Lower leg skin (tissue), 4 donors: ENCODE results near the gene KNOP1. TPM values are rescaled to one million over a fixed set of nuclear protein-coding genes. Genes with fewer than 3 reads are reported as not detected.

Experiments used
- DNase-seq, 2 donors: peaks; one replicate each; pipeline ENCODE4 v3.0.0-alpha.2; 2019; ENCODE audit warnings: low spot score in 2 of 2
- H3K4me3 ChIP-seq: fragments of 200-600 bp; sonication (generic); 2 replicates; pipeline ENCODE4 v1.5.1; 2017; ENCODE audit warnings: mild to moderate bottlenecking, low read depth; ENCODE audit not compliant: poor library complexity, severe bottlenecking
- POLR2A ChIP-seq, 2 donors: fragments of 450-650 bp; IDR thresholded peaks; one replicate each; pipeline ENCODE4 v1.6.1; 2016 to 2017; ENCODE audit warnings: antibody characterized with exemption in 2 of 2, mild to moderate bottlenecking in 1 of 2, moderate library complexity in 1 of 2
- WGBS, 2 donors: methylation state at CpG; one replicate each; pipeline ENCODE4 v1.1.5; 2018; 5-methylcytosine and 5-hydroxymethylcytosine counted together
- intact Hi-C: fragments of 100-400 bp; cut with DNase I; formaldehyde crosslinking; loops from one replicate; pipeline ENCODE4 v1.15.0; 2023; ENCODE audit warnings: low total_unique reads
- total RNA-seq, 4 donors: library from RNA; depleted of rRNA; stranded (reverse); fragments of >200 nt; gene quantifications; one replicate each; pipeline ENCODE4 v1.1.0, GENCODE V29; 2016
- TF ChIP-seq, protein P1 (sequence below), 3 donors: fragments of 450-650 bp; IDR thresholded peaks; one replicate each; pipeline ENCODE4 v1.5.1; 2016; ENCODE audit warnings: antibody characterized with exemption in 3 of 3, mild to moderate bottlenecking in 3 of 3, moderate library complexity in 2 of 3

The KNOP1 gene
- total RNA-seq, 4 donors from 2014 or later: 12.1 to 22.7 (median 15.0) TPM

DNA sequence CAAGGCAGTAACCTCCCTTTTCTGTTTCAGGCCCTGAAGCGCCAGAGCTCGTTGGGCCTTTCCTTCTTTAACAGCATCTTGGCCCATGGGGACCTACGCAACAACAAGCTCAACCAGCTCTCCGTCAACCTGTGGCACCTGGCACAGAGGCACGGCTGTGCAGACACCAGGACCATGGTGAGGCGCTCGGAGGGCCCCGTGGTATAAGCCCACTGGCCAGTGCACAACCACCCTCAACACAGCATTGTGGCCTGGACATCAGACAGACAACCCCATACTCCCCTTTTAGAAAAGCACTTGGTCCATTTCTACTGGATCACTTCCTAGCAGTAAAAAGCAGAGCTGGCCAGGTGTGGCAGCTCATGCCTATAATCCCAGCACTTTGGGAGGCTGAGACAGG is 18.6 kb downstream of the KNOP1 start:
- no peak overlapping the region for H3K4me3 ChIP-seq
- TF ChIP-seq, protein P1, sequence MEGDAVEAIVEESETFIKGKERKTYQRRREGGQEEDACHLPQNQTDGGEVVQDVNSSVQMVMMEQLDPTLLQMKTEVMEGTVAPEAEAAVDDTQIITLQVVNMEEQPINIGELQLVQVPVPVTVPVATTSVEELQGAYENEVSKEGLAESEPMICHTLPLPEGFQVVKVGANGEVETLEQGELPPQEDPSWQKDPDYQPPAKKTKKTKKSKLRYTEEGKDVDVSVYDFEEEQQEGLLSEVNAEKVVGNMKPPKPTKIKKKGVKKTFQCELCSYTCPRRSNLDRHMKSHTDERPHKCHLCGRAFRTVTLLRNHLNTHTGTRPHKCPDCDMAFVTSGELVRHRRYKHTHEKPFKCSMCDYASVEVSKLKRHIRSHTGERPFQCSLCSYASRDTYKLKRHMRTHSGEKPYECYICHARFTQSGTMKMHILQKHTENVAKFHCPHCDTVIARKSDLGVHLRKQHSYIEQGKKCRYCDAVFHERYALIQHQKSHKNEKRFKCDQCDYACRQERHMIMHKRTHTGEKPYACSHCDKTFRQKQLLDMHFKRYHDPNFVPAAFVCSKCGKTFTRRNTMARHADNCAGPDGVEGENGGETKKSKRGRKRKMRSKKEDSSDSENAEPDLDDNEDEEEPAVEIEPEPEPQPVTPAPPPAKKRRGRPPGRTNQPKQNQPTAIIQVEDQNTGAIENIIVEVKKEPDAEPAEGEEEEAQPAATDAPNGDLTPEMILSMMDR (IDR thresholded peaks at IDR 0.05): no peak
- no peak for TF ChIP-seq POLR2A (IDR thresholded peaks at IDR 0.05)
- intact Hi-C loops: no loop called here
- WGBS, 2 donors: 92 to 100% methylated on average over 5 to 8 of the region's 8 CpGs
- DNase-seq: no peak

DNA sequence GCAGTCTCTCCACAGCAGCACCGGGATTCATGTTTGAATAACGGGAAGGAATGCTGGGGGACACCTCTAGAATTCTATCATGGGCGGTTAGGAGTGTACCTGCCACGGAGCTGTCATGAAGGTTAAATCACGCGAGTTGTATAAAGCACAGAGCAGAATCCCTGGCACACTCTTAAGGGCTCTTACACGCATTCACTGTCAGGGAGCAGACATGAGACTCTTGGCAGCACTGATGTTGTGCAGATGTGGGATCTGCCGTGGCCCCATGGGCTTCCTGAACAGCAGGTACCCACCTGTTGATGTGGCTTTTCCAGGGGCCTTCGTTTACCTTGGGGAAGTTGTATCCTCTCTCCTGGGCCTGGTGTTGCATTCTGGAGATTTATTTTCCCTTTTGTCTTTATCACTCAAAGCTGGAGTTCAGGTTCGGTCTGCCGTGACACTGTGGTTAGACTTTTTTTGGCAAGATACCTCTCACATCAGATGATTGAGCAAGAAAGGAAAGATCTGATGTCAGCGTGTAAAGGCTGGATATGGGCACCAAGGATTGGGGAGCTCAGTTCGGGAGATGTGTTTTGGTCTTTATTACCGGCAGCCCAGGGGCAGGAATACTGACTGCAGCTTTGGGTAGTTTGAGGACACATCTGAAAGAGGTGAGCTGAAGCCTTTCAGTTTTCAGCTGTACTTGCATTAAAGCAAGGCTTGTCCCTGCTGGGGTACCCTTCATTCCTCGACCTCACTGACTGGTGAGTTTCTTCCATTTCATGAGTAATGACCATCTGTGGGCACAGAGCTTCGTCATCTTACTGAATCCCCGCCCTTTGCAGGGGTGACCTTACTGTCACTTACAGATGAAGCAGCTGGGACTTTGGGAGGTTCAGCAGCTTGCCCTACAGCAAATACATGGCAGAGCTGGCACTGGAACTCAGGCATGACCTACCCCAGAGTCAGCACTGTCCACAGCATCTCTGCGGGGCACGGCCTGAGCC is 19.3 kb downstream of the KNOP1 start:
- no peak overlapping the region for H3K4me3 ChIP-seq
- WGBS, 2 donors: 70 to 76% methylated on average over 18 to 19 of the region's 19 CpGs
- no peak for TF ChIP-seq POLR2A (IDR thresholded peaks at IDR 0.05)
- TF ChIP-seq, protein P1 (IDR thresholded peaks at IDR 0.05): no peak
- intact Hi-C loops: no loop called here
- DNase-seq: no peak

DNA sequence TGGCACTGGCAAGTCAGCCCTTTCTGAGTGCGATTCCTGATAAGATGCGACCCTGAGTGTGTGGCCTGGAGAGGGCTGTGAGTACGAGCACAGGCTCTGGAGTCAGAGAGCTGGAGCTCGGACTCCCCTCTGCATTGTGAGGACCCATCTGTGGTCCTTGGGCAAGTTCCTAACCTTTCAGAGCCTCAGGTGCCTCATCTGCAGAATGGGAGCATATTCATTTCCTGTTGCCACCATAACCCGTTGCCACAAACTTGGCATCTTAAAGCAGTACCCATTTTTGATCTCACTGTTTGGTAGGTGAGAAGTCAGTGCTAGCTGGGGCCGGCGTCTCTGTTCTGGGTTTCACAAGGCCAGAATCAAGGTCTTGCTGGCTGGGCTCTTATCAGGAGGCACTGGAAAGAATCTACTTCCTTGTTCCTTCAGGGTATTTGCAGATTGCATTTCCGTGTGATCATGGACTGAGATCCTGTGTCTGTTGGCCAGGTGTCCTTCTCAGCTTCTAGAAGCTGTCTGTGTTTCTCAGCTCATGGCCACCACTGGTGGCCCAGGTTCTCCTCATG is 20.2 kb downstream of the KNOP1 start:
- WGBS, 2 donors: 77 to 86% methylated on average over 8 of the region's 8 CpGs

DNA sequence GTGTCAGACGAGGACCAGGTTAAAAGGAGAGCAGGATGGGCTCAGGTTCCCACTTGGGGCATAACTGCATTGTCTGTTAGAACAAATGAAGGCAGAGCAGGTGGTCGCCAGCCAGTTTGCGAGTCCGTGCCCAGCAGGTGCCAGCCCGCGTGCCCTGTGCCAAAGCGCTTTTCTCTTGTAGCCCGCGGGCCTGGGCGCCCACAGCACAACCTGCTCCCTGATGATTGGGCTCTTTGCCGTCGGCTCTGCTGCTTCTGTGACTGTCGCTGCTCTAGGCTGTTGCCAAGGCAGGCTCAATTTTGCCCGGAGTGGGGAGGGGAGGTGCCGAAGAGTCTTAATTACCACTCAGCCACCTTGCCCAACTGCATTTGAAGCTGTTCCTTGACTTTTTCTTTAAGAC is 21.1 kb downstream of the KNOP1 start:
- H3K4me3 ChIP-seq: no peak overlapping the region
- no peak for DNase-seq
- TF ChIP-seq POLR2A (IDR thresholded peaks at IDR 0.05): no peak
- TF ChIP-seq, protein P1 (IDR thresholded peaks at IDR 0.05): no peak
- 40 to 55% methylated on average over 15 of the region's 15 CpGs for WGBS, 2 donors
- intact Hi-C loops: no loop called here

More for the DNA sequence above, 20.2 kb downstream of the KNOP1 start:
- intact Hi-C loops: no loop called here
- no peak for DNase-seq
- no peak for TF ChIP-seq POLR2A (IDR thresholded peaks at IDR 0.05)
- TF ChIP-seq, protein P1 (IDR thresholded peaks at IDR 0.05): no peak
- H3K4me3 ChIP-seq: no peak overlapping the region

DNA sequence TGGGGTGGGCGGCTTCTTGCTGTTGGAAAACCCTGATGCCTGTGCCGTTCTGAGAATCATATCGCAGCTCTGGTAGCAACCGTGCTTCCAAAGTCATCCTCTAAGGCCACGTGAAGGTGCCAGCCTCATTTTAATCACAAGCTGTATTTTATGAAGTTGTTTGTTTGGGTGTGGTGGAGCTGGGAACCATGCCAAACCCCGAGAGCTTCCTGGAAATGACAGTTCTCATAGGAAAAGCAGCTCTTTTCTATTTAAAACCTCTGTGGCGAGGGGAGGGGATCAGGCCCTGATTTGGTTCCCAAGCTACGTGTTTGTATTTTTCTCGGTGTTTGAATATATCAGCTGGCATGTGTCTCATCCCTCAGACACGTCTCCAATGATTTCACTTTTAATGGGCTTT is 21.7 kb downstream of the KNOP1 start:
- peak; percentile 89 to 97 for DNase-seq
- 2 to 3% methylated on average over 10 of the region's 10 CpGs for WGBS, 2 donors
- no peak overlapping the region for H3K4me3 ChIP-seq
- intact Hi-C loops: no loop called here
- TF ChIP-seq POLR2A (IDR thresholded peaks at IDR 0.05): no peak
- TF ChIP-seq, protein P1 (IDR thresholded peaks at IDR 0.05): no peak
